ENCODE results near the gene PGC. TPM values are rescaled to one million over a fixed set of nuclear protein-coding genes. Genes with fewer than 3 reads are reported as not detected.

Gene PGC
- total RNA-seq, 1 experiment from 2014 or later = not detected

DNA sequence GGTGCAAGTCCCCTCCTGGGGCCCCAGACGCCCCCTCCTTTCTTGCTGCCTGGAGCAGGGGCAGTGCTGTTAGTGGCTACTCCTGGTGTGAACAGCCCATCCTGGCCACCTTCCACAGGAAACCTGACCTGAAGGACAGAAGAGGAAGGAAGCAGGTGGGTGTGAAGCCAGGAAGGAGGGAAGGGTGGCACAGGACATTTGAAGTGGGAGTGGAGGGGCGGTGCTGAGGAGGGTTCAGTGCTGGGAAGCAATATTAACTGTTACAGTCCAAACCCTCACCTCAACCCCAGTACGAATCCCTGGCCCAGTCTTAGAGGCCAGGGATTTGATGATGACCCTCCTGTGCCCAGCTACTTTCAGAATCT is 34.2 kb upstream of the PGC start:
- no peaks in the 10 kb centered on the region for H3K79me2 ChIP-seq (ENCODE audit: insufficient read depth, low read length)
- no peak overlapping the region for H3K56ac ChIP-seq (ENCODE audit: insufficient read length, low read depth, low read length)
- no peak overlapping the region for H2AFZ ChIP-seq (ENCODE audit: low read length)
- H2AK5ac ChIP-seq (ENCODE audit: insufficient read length, low read length) = no peak overlapping the region
- Mint-ChIP-seq H3K9me3 (no peaks in the 10 kb centered on the region; a peak in 1 of 5 replicates), H3K36me3 (ENCODE audit: insufficient read depth in 1 of 3, low read depth in 3 of 3) (no peaks in the 10 kb centered on the region; a peak in 2 of 7 replicates), H3K4me3 (peak overlapping the region; percentile 78 to 91), H3K27me3 (ENCODE audit: low read depth) (peaks cover 60% of the 10 kb centered on the region), H3K27ac (no peak overlapping the region), H3K4me1 (peaks cover 24 to 31% of the 10 kb centered on the region in 2 experiments)
- no peaks in the 10 kb centered on the region for H3K4me1 ChIP-seq (ENCODE audit: insufficient read depth, low read length)
- H3K27me3 ChIP-seq (ENCODE audit: insufficient read depth, low read length) = peaks cover 17% of the 10 kb centered on the region; the same call in 1 of the 2 replicates
- no peak overlapping the region for H3K18ac ChIP-seq (ENCODE audit: insufficient read length, low read depth, low read length)
- H2BK12ac ChIP-seq (ENCODE audit: insufficient read length, low read depth, low read length) = no peak overlapping the region
- H4K8ac ChIP-seq (replicated peaks; ENCODE audit: insufficient read length, low read depth, low read length) = no peak overlapping the region
- H3K4ac ChIP-seq (ENCODE audit: low read depth, low read length) = no peak overlapping the region
- no CpG with 5 or more reads among the region's 3 CpGs for WGBS (ENCODE audit: extremely low coverage, insufficient read length, low lambda C conversion rate)
- DNase-seq = no peak
- no peak overlapping the region for H3T11ph ChIP-seq (ENCODE audit: low read length)
- H3K9me3 ChIP-seq (ENCODE audit: control insufficient read depth, low read depth, low read length) = no peaks in the 10 kb centered on the region
- H3K27ac ChIP-seq (ENCODE audit: insufficient read length, low read depth, low read length) = no peak overlapping the region
- no peak overlapping the region for H2BK120ac ChIP-seq (ENCODE audit: low read depth, low read length, poor library complexity, severe bottlenecking)
- no peak overlapping the region for H2BK20ac ChIP-seq (ENCODE audit: low read depth, low read length, poor library complexity, severe bottlenecking)
- H4K5ac ChIP-seq (ENCODE audit: insufficient read length, low read depth, low read length) = no peak overlapping the region
- no peak overlapping the region for H3K23ac ChIP-seq (ENCODE audit: insufficient read length, low read depth, low read length)
- no peaks in the 10 kb centered on the region for H4K20me1 ChIP-seq (ENCODE audit: control insufficient read depth, insufficient read depth, insufficient read length)
- no peak overlapping the region for H4K91ac ChIP-seq (ENCODE audit: insufficient read length, low read depth, low read length)
- peak overlapping the region; percentile 87 for H3K4me2 ChIP-seq (ENCODE audit: insufficient read depth, insufficient read length, low read length)
- H3K9ac ChIP-seq (ENCODE audit: extremely low read depth, insufficient read length, low read length) = no peak overlapping the region
- no peaks in the 10 kb centered on the region for H3K79me1 ChIP-seq (ENCODE audit: insufficient read depth, low read depth, low read length, poor library complexity, severe bottlenecking)
- TF ChIP-seq, protein P1, sequence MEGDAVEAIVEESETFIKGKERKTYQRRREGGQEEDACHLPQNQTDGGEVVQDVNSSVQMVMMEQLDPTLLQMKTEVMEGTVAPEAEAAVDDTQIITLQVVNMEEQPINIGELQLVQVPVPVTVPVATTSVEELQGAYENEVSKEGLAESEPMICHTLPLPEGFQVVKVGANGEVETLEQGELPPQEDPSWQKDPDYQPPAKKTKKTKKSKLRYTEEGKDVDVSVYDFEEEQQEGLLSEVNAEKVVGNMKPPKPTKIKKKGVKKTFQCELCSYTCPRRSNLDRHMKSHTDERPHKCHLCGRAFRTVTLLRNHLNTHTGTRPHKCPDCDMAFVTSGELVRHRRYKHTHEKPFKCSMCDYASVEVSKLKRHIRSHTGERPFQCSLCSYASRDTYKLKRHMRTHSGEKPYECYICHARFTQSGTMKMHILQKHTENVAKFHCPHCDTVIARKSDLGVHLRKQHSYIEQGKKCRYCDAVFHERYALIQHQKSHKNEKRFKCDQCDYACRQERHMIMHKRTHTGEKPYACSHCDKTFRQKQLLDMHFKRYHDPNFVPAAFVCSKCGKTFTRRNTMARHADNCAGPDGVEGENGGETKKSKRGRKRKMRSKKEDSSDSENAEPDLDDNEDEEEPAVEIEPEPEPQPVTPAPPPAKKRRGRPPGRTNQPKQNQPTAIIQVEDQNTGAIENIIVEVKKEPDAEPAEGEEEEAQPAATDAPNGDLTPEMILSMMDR (conservative IDR thresholded peaks at IDR 0.05) = no peak
- no peak overlapping the region for H3K14ac ChIP-seq (ENCODE audit: insufficient read depth, low read length)
- H2BK5ac ChIP-seq (ENCODE audit: insufficient read length, low read length) = no peak overlapping the region
- peaks cover 11% of the 10 kb centered on the region for H3K23me2 ChIP-seq (ENCODE audit: insufficient read length, low read depth, low read length, poor library complexity, severe bottlenecking)
- H2BK15ac ChIP-seq (ENCODE audit: low read depth, low read length) = no peak overlapping the region

Data from H9 (cell line).